GM12875 (cell line): Measurements from ENCODE around the gene DNHD1.

Experiments used
- H3K4me3 ChIP-seq: one replicate; pipeline ENCODE4 v1.5.1; 2011; ENCODE audit warnings: low read depth, low read length, control low read depth
- CTCF ChIP-seq: IDR thresholded peaks from 2 replicates; pipeline ENCODE4 v1.5.1; 2011; ENCODE audit warnings: low read depth, mild to moderate bottlenecking, control low read depth, inconsistent platforms, low read length, moderate library complexity, borderline replicate concordance; ENCODE audit not compliant: insufficient read depth

The DNHD1 gene

GRCh38 chr11:6568191-6568918, 71.3 kb downstream of the DNHD1 start:
- TF ChIP-seq CTCF = no peak
- H3K4me3 ChIP-seq = no peak overlapping the region

- H3K4me3 ChIP-seq = no peak overlapping the region
- no peak for TF ChIP-seq CTCF
These were observed 72.6 kb downstream of the DNHD1 start for GRCh38 chr11:6569706-6570105.

- H3K4me3 ChIP-seq = no peak overlapping the region
- TF ChIP-seq CTCF = no peak
These were observed 73.8 kb downstream of the DNHD1 start for GRCh38 chr11:6570691-6571427.

- H3K4me3 ChIP-seq = no peak overlapping the region
- no peak for TF ChIP-seq CTCF
These were observed 74.4 kb downstream of the DNHD1 start for GRCh38 chr11:6571434-6572008.

GRCh38 chr11:6572215-6572614, 75.1 kb downstream of the DNHD1 start:
- H3K4me3 ChIP-seq = no peak overlapping the region
- no peak for TF ChIP-seq CTCF

- no peak overlapping the region for H3K4me3 ChIP-seq
- no peak for TF ChIP-seq CTCF
These were observed 78.0 kb downstream of the DNHD1 start for GRCh38 chr11:6574816-6575715.
